ENCODE data around the gene SYT2.
"Not testable (repeated sequence)": the region's sequence is repeated elsewhere in the genome, so short reads cannot be mapped to it uniquely, and the experiment has no call there.

SYT2 gene

DNA sequence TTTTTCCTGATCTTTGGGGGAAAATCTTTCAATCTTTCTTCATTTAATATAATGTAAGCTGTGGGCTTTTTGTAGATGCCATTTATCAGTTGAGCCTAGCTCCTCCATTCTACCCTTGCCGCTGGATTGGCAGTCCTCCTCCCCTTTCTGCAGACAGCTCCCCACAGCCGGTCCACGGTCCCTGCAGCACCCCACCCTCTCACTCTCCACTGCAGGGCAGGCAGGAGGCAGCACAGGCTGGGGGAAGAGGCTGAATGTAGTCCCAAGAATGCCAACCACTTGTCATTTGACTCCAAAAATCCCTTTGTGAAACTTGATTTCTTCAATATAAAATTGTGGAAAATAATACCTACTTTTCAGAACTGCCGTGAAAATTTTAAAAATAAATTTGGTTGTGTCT is 96.7 kb downstream of the SYT2 start:
- in situ Hi-C loops (cut with MboI; ENCODE audit: low sequenced_read_pairs, unreplicated experiment), result no loop called here
- no peak for DNase-seq (ENCODE audit: low spot score)
- no peak for TF ChIP-seq CTCF (IDR thresholded peaks at IDR 0.05; ENCODE audit: borderline replicate concordance, control extremely low read depth, extremely low read depth, insufficient read depth, missing control alignments)

GRCh38 chr1:202612036-202612435 is 98.2 kb downstream of the SYT2 start:
- in situ Hi-C loops (cut with MboI; ENCODE audit: low sequenced_read_pairs, unreplicated experiment); DNase-seq (ENCODE audit: low spot score): not testable (repeated sequence)

- DNase-seq (ENCODE audit: low spot score), result no peak
- no peak for TF ChIP-seq CTCF (IDR thresholded peaks at IDR 0.05; ENCODE audit: borderline replicate concordance, control extremely low read depth, extremely low read depth, insufficient read depth, missing control alignments)
- in situ Hi-C loops (cut with MboI; ENCODE audit: low sequenced_read_pairs, unreplicated experiment), result no loop called here
These were observed 104.7 kb downstream of the SYT2 start for GRCh38 chr1:202605515-202605914.

- TF ChIP-seq CTCF (IDR thresholded peaks at IDR 0.05; ENCODE audit: borderline replicate concordance, control extremely low read depth, extremely low read depth, insufficient read depth, missing control alignments), result no peak
- no peak for DNase-seq (ENCODE audit: low spot score)
- in situ Hi-C loops (cut with MboI; ENCODE audit: low sequenced_read_pairs, unreplicated experiment), result no loop called here
These were observed 106.8 kb downstream of the SYT2 start for GRCh38 chr1:202603435-202603834.

DNA sequence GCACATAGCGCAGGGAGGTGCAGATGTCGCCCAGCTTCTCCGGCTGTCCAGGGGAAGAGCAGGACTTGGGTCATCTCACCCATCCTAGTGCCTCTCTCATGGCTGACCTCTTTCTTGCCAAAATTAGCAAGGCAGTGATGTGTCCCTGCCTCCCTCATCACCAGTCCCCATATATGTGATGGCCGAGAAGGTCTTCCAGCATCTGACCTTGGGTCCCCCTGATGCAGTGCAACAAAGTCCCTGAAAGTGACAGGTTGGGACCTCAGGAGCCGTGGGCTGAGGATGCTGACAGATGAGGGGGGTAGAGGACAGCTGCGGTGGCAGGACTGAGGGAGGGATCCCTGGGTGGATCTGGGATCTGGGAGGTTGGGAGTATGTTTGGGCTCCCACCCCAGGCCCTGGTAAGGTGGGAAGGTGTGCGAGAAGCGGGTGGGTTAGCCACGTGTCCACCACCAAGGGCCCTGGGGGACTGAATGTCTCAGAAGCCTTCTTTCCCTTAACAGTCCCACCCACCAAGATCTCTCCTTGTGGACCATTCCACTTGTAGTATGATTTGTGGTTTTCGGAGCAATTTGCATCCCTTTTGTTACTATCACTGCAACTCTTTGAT is 109.7 kb downstream of the SYT2 start:
- in situ Hi-C loops (cut with MboI; ENCODE audit: low sequenced_read_pairs, unreplicated experiment), result no loop called here
- TF ChIP-seq CTCF (IDR thresholded peaks at IDR 0.05; ENCODE audit: borderline replicate concordance, control extremely low read depth, extremely low read depth, insufficient read depth, missing control alignments), result no peak
- DNase-seq (ENCODE audit: low spot score), result no peak

GRCh38 chr1:202599669-202600431 is 110.4 kb downstream of the SYT2 start:
- peak; percentile 65 for TF ChIP-seq CTCF (IDR thresholded peaks at IDR 0.05; ENCODE audit: borderline replicate concordance, control extremely low read depth, extremely low read depth, insufficient read depth, missing control alignments)
- in situ Hi-C loops (cut with MboI; ENCODE audit: low sequenced_read_pairs, unreplicated experiment), result no loop called here
- peak; percentile 84 for DNase-seq (ENCODE audit: low spot score)

GRCh38 chr1:202597090-202597761 is 113.0 kb downstream of the SYT2 start:
- in situ Hi-C loops (cut with MboI; ENCODE audit: low sequenced_read_pairs, unreplicated experiment), result no loop called here
- no peak for TF ChIP-seq CTCF (IDR thresholded peaks at IDR 0.05; ENCODE audit: borderline replicate concordance, control extremely low read depth, extremely low read depth, insufficient read depth, missing control alignments)
- DNase-seq (ENCODE audit: low spot score), result no peak
